ENCODE measurements around the gene ADAMTS7.
"Not testable (repeated sequence)": the region's sequence is repeated elsewhere in the genome, so short reads cannot be mapped to it uniquely, and the experiment has no call there.

- not testable (repeated sequence) for TF ChIP-seq EP300, CTCF, POLR2A, POLR2AphosphoS5 (IDR thresholded peaks at IDR 0.05)
Observed at GRCh38 chr15:78760091-78760882, 51.0 kb downstream of the ADAMTS7 start.
